ENCODE data around the gene PARD3B. TPM values are rescaled to one million over a fixed set of nuclear protein-coding genes. Genes with fewer than 3 reads are reported as not detected.

The PARD3B gene
- total and polyA plus RNA-seq, 2 of the 13 experiments (the other 11 are each of a cell fraction or from before 2014, with no cell fraction given): 0.71 to 2.3 TPM

- DNase-seq (ENCODE audit: low spot score) (no peak), FAIRE-seq (no peak), ATAC-seq (no peak)
- ChIA-PET POLR2A (no interaction called here), CTCF (ENCODE audit: low intra/inter-chr PET ratio, low total read pairs) (no interaction called here)
- no peak overlapping the region for H3K27ac ChIP-seq (ENCODE audit: extremely low read length, insufficient read depth, low read length)
- no peaks in the 10 kb centered on the region for H3K79me2 ChIP-seq (ENCODE audit: insufficient read depth, low read length)
- no peak overlapping the region for H3K9ac ChIP-seq (ENCODE audit: insufficient read depth, low read depth, low read length)
- no peaks in the 10 kb centered on the region for H3K4me1 ChIP-seq (ENCODE audit: insufficient read depth, low read length)
- no TSS peak for BruUV-seq (replicated peaks)
- intact Hi-C loops (cut with micrococcal nuclease; ENCODE audit: unreplicated experiment): no loop called here
- 72% methylated on average over 4 of the region's 4 CpGs for WGBS (ENCODE audit: low lambda C conversion rate)
- no peak overlapping the region for H2AFZ ChIP-seq (ENCODE audit: low read length)
- H3K4me3 ChIP-seq (replicated peaks in 1 of 3; ENCODE audit: insufficient read depth in 1 of 3, low read depth in 2 of 3, low read length in 3 of 3): no peak overlapping the region
- no peak overlapping the region for H3K4me2 ChIP-seq (ENCODE audit: low read depth, low read length)
- H3K36me3 ChIP-seq (replicated peaks in 1 of 2; ENCODE audit: control insufficient read depth in 1 of 2, insufficient read depth in 2 of 2, low read length in 2 of 2): no peaks in the 10 kb centered on the region
- H4K20me1 ChIP-seq (ENCODE audit: insufficient read depth, low read length): no peaks in the 10 kb centered on the region
- no peaks in the 10 kb centered on the region for H3K9me3 ChIP-seq (ENCODE audit: low read length)
- H3K27me3 ChIP-seq (ENCODE audit: control insufficient read depth in 1 of 2, insufficient read depth in 2 of 2, low read length in 2 of 2): no peaks in the 10 kb centered on the region
- in situ Hi-C loops (cut with HindIII; ENCODE audit: extremely low pct_ligation_motif_present, low pct_unique_long_range_greater_than_20kb): no loop called here
- no peak for TF ChIP-seq STAT6 (CRISPR knock-in tag; IDR thresholded peaks at IDR 0.05; ENCODE audit: borderline replicate concordance)
- TF ChIP-seq ZNF343 (CRISPR knock-in tag; IDR thresholded peaks at IDR 0.05): no peak
- TF ChIP-seq SMYD3 (CRISPR knock-in tag; IDR thresholded peaks at IDR 0.05): no peak
- TF ChIP-seq PCBP2 (optimal IDR thresholded peaks at IDR 0.05; ENCODE audit: low read depth, low read length, poor library complexity, severe bottlenecking): no peak
- TF ChIP-seq EZH2 (conservative IDR thresholded peaks at IDR 0.05; ENCODE audit: low read depth, low read length): no peak
- no peak for TF ChIP-seq ZNF841 (CRISPR knock-in tag; IDR thresholded peaks at IDR 0.05; ENCODE audit: borderline replicate concordance)
- TF ChIP-seq THAP9 (CRISPR knock-in tag; IDR thresholded peaks at IDR 0.05; ENCODE audit: borderline replicate concordance): no peak
- TF ChIP-seq ZBTB8A (CRISPR knock-in tag; IDR thresholded peaks at IDR 0.05; ENCODE audit: borderline replicate concordance, low read depth): no peak
- TF ChIP-seq TRIM22 (IDR thresholded peaks at IDR 0.05): no peak
- TF ChIP-seq ZNF496 (CRISPR knock-in tag; IDR thresholded peaks at IDR 0.05; ENCODE audit: insufficient replicate concordance): no peak
- no peak for TF ChIP-seq KAT8 (CRISPR knock-in tag; IDR thresholded peaks at IDR 0.05)
- no peak for TF ChIP-seq ZNF44 (CRISPR knock-in tag; IDR thresholded peaks at IDR 0.05)
- no peak for TF ChIP-seq ZNF800 (CRISPR knock-in tag; IDR thresholded peaks at IDR 0.05)
- TF ChIP-seq ZC3H4 (CRISPR knock-in tag; IDR thresholded peaks at IDR 0.05; ENCODE audit: borderline replicate concordance): no peak
- no peak for TF ChIP-seq RELA (CRISPR knock-in tag; IDR thresholded peaks at IDR 0.05)
Measured at GRCh38 chr2:205087862-205088261, 542.6 kb downstream of the PARD3B start.

All from HepG2 (cell line).